ENCODE measurements around the gene POFUT2. TPM values are rescaled to one million over a fixed set of nuclear protein-coding genes. Genes with fewer than 3 reads are reported as not detected.

POFUT2 gene
- total RNA-seq, 8 experiments from 2014 or later, result 17.3 to 40.8 (median 25.6) TPM

DNA sequence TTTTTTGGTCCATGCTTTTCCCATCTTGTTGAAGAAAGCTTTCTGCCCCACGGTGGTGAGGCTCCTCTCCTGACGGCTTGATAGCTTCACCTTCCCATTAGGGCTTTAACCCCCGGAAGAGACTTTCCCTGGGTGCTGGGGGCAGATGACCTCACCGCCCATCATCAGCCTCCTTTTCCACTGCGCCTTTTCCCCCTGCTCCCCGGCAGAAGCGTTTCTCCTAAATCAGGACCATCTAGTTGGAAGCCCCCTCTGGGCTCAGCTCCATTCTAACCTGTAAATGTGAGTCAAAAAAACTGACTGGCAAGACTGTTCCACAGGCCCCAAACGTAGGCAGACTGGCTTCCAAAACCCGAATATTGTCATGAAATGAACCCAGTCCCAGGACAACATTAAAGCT is 6.7 kb downstream of the POFUT2 start:
- Histone ChIP-seq H3K27ac (no peak overlapping the region), H3K4me1 (replicated peaks in 1 of 2) (peaks cover 0 to under 1% of the 10 kb centered on the region in 2 donors), H3K4me3 (no peak overlapping the region)
- in situ Hi-C loops (cut with MboI; ENCODE audit: low pct_unique_long_range_greater_than_20kb in 2 of 9, low sequenced_read_pairs in 9 of 9, unreplicated experiment in 9 of 9), result loop anchor here in 3 of 9 experiments (25.0 kb wide), 2 partner anchors 156 to 319 kb away; no protein-coding TSS in a partner anchor
- no peak for ATAC-seq (replicated peaks in 6 of 8)
- 81 to 100% (median 86%) methylated on average over 1 to 8 of the region's 9 CpGs; no CpG with 5 or more reads in 3 of the 10 experiments for WGBS, 10 experiments

DNA sequence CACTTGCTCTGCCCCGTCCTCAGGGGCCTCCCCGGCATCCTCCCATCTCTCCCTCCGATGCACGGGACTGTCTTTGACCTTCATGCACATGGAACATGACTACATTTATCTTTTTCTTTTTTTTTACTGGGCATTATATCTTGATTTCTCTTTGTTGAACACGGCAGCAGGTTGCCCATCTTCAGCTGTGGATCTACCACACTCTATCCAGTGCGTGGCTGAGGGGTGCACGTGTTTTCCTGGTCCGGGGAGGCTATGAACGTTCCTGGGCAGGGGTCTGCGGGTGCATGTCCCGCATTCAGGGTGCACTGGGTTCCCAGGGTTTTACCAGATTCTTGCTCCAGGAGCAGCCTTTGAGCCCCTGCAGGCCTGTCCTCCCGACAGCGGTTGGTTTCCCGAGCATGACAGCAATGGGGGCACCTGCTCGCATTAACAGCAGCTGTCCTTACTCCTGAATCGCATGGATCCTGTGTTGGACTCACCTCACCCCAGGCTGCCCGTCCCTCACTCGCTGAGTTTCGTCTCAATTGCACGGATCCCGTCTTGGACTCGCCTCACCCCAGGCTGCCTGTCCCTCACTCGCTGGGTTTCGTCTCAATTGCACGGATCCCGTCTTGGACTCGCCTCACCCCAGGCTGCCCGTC is 7.4 kb downstream of the POFUT2 start:
- H3K4me1 ChIP-seq (replicated peaks in 1 of 2), result no peaks in the 10 kb centered on the region
- in situ Hi-C loops (cut with MboI; ENCODE audit: low pct_unique_long_range_greater_than_20kb in 2 of 9, low sequenced_read_pairs in 9 of 9, unreplicated experiment in 9 of 9), result loop anchor here in 3 of 9 experiments (25.0 kb wide), 2 partner anchors 157 to 318 kb away; no protein-coding TSS in a partner anchor
- peak in 3 of 8 experiments; percentile 5 to 23 (median 13) for ATAC-seq (replicated peaks in 6 of 8)

DNA sequence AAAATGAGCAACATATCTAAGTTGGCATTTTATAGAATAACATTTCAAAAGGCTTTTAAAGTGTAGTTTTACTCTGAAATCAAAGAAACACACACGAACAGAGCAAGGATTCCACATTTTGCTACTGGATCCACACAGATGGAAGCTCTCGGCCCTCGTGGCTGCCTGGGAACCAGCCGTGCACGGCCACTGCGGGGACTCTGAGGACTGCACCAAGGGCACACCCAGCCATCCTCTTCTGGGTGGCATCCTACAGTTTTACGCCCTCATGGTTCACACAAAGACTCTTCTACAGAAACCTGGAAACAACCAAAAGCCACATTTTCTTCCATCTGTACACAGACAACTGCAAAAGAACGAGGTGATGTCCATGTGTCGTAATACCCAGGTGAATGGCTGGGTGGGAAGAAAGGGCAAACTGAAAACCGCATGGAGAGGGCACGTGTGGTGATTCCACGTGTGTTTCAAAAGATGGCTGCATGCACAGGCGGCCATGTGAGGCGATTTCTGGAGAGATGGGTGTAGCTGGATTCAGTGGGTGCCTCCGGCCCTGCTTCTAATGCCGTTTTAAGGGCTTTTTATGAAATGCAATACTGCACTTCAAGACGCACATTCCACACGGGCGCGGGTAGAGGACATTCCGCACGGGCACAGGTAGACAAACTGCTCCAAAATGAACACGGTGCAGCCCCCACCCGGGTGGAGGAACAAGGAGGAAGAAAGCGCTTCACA is 8.1 kb downstream of the POFUT2 start:
- WGBS, 10 experiments, result 60 to 100% (median 92%) methylated on average over 3 to 17 of the region's 25 CpGs; no CpG with 5 or more reads in 1 of the 10 experiments
- H3K4me1 ChIP-seq (replicated peaks in 1 of 2), result no peaks in the 10 kb centered on the region
- no peak overlapping the region for H3K27ac ChIP-seq
- peak in 1 of 8 experiments; percentile 11 for ATAC-seq (replicated peaks in 6 of 8)
- H3K4me3 ChIP-seq, result no peak overlapping the region
- in situ Hi-C loops (cut with MboI; ENCODE audit: low pct_unique_long_range_greater_than_20kb in 2 of 9, low sequenced_read_pairs in 9 of 9, unreplicated experiment in 9 of 9), result loop anchor here in 3 of 9 experiments (25.0 kb wide), 2 partner anchors 158 to 317 kb away; no protein-coding TSS in a partner anchor

More for the DNA sequence above, 7.4 kb downstream of the POFUT2 start:
- no peak overlapping the region for H3K27ac ChIP-seq
- WGBS, 10 experiments, result 80 to 100% (median 96%) methylated on average over 1 to 23 of the region's 28 CpGs; no CpG with 5 or more reads in 2 of the 10 experiments
- no peak overlapping the region for H3K4me3 ChIP-seq

DNA sequence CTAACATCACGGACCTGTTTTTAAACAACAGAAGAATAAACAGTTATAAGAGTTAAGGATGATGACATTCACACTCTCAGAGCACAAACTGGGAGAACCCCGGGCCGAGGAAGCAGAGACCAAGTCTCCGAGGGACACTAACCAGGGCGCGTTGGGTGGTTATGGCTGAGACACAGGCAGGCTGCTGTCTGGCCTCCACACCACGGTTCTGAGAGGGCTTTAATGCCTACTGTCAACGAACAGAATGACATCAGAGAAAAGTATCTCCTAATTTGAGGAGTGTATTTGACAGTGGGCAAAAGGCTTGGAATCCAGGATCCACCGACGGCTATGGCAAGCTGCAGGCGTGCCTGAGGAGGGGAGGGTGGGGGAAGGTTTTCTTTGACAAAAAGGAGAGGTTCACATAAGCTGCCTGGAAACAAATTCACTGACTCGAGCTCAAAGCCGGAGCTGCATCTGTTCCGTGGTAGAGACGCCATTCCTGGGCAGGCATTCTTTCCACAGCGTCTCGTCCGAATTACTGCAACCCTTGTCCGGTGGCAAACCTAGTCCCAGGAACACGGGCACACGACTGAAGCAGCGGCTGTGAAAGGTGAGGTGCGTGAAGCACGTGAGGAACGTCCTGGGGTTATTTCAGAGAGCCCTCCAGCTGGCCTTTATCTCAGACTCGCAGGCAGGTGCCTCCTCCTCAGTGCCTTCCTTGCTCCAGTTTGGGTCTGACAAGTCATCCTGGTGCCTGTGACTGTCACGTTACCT is 9.4 kb downstream of the POFUT2 start:
- no peak overlapping the region for H3K4me3 ChIP-seq
- H3K27ac ChIP-seq, result no peak overlapping the region
- H3K4me1 ChIP-seq (replicated peaks in 1 of 2), result no peaks in the 10 kb centered on the region
- 53 to 100% (median 92%) methylated on average over 1 to 13 of the region's 27 CpGs; no CpG with 5 or more reads in 2 of the 10 experiments for WGBS, 10 experiments
- ATAC-seq (replicated peaks in 6 of 8), result no peak
- in situ Hi-C loops (cut with MboI; ENCODE audit: low pct_unique_long_range_greater_than_20kb in 2 of 9, low sequenced_read_pairs in 9 of 9, unreplicated experiment in 9 of 9), result loop anchor here in 3 of 9 experiments (25.0 kb wide), 2 partner anchors 159 to 316 kb away; no protein-coding TSS in a partner anchor

DNA sequence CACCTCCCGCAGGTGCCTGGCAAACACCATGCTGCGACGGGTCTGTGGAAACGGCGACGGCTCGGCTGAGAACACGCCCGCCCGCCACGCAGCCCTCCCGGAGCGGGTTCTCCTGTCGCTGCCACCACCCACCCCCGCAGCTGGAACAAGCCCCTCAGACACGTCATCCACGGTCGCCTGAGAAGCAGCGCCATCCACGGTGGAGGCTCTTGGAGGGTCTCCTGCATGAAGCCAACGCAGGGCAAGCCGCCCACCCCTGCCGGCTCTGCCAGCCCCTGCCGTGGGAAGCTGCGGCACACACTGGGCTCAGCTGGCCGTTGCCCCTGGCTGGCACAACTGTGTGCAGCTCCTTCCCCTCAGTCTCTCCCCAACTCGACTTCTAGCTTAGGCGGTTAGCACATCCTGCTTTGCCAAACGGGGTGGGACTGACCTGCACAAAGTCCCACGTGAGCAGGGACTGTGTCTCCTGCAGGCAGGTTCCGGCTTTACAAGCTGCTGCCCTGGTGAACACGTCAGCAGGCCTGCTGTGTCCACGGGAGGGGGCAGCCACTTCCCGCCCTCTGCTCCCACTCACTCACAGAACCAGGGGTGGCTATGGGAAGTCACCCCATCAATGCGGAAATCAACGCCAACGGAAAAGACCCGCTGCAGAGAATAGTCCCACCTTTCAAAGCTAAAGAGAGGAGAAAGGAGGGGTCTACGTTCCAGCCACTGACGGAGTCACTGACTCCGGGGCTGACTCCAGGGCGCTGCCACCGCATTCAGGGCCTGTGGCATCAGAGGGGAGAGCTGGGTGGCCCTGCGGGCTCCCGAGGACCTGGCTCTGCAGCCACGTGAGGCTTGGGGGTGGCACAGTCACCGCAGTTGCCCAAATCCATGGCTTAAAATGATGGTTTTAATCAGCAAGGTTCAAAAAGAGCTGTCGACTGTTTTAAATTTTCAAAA is 10.3 kb downstream of the POFUT2 start:
- Histone ChIP-seq H3K4me1 (replicated peaks in 1 of 2) (no peaks in the 10 kb centered on the region), H3K4me3 (no peak overlapping the region), H3K27ac (no peak overlapping the region)
- in situ Hi-C loops (cut with MboI; ENCODE audit: low pct_unique_long_range_greater_than_20kb in 2 of 9, low sequenced_read_pairs in 9 of 9, unreplicated experiment in 9 of 9), result loop anchor here in 3 of 9 experiments (25.0 kb wide), 2 partner anchors 160 to 315 kb away; no protein-coding TSS in a partner anchor
- peak in 1 of 8 experiments; percentile 18 for ATAC-seq (replicated peaks in 6 of 8)
- WGBS, 10 experiments, result 89 to 100% (median 96%) methylated on average over 3 to 11 of the region's 48 CpGs; no CpG with 5 or more reads in 3 of the 10 experiments

DNA sequence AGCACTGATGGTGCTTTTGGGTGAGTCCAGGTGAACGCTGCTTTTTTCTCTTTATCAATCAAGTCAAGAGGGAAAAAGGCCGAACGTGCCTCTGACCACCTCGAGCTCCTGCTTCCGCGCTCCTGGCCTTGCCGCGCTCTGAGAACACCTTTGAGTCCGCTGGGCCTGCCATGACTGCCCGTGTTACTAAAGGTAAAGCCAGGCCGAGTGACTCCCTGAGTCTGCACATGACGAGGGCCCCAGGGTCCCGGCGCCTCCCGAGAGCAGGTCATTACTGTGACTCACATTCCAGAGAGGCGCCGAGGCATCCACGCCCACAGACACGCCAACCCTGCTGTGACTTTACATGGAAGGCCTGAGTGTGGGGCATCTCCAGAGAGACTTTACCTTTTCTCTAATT is 11.1 kb downstream of the POFUT2 start:
- ATAC-seq (replicated peaks in 6 of 8), result no peak
- Histone ChIP-seq H3K4me3 (no peak overlapping the region), H3K27ac (no peak overlapping the region), H3K4me1 (replicated peaks in 1 of 2) (no peaks in the 10 kb centered on the region)
- in situ Hi-C loops (cut with MboI; ENCODE audit: low pct_unique_long_range_greater_than_20kb in 2 of 9, low sequenced_read_pairs in 9 of 9, unreplicated experiment in 9 of 9), result loop anchor here in 3 of 9 experiments (25.0 kb wide), 2 partner anchors 161 to 314 kb away; no protein-coding TSS in a partner anchor
- 93 to 100% (median 95%) methylated on average over 3 to 13 of the region's 19 CpGs; no CpG with 5 or more reads in 4 of the 10 experiments for WGBS, 10 experiments

DNA sequence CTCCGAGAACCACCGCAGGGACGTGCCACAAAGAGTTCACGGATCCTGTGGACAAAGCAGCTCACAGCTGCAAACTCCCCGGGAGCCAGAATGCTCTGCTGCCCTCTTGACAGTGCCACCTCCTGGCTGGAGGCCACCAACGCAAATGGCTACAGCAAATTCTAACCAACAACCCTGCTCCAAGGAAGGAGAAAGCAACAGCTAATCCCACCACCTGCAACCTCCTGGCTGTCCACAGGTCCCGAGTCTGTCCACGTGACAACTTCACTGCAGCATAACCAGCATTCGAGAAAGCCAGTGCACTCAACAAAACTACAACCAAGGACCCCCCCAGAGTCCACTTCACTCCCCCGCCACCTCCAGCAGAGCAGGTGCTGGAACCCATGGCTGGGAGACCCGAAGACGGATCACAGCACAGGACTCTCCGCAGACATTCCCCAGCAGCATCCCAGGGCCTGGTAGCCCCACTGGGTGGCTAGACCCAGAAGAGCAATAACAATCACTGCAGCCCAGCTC is 17.3 kb downstream of the POFUT2 start:
- Histone ChIP-seq H3K4me1 (replicated peaks in 1 of 2) (no peaks in the 10 kb centered on the region), H3K27ac (no peak overlapping the region), H3K4me3 (no peak overlapping the region)
- in situ Hi-C loops (cut with MboI; ENCODE audit: low pct_unique_long_range_greater_than_20kb in 2 of 9, low sequenced_read_pairs in 9 of 9, unreplicated experiment in 9 of 9), result no loop called here
- WGBS, 10 experiments, result 67 to 100% (median 96%) methylated on average over 1 to 13 of the region's 13 CpGs; no CpG with 5 or more reads in 3 of the 10 experiments
- peak in 2 of 8 experiments; percentile 29 to 31 for ATAC-seq (replicated peaks in 6 of 8)

DNA sequence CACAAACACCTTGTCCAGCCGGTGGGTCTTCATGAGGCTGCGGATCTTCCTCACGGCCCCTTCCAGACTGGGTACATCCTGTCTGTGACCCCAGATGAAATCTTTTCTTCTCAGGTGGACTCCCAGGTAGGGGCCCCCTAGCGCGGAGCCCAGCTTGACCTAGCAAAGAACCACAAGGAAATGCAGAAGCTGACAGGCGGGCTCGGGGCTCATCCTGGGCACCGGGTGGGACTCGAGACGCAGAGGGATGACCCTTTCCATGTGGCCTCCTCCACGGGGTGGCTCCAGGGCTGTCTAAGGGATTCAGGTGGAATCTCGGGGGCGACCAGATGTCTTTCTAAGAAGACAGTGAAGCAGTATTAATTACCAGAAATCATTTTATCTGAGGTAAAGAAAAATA is 17.8 kb downstream of the POFUT2 start:
- in situ Hi-C loops (cut with MboI; ENCODE audit: low pct_unique_long_range_greater_than_20kb in 2 of 9, low sequenced_read_pairs in 9 of 9, unreplicated experiment in 9 of 9), result no loop called here
- H3K27ac ChIP-seq, result no peak overlapping the region
- H3K4me1 ChIP-seq (replicated peaks in 1 of 2), result no peaks in the 10 kb centered on the region
- WGBS, 10 experiments, result 90 to 100% (median 94%) methylated on average over 2 to 10 of the region's 13 CpGs; no CpG with 5 or more reads in 3 of the 10 experiments
- H3K4me3 ChIP-seq, result no peak overlapping the region
- no peak for ATAC-seq (replicated peaks in 6 of 8)

DNA sequence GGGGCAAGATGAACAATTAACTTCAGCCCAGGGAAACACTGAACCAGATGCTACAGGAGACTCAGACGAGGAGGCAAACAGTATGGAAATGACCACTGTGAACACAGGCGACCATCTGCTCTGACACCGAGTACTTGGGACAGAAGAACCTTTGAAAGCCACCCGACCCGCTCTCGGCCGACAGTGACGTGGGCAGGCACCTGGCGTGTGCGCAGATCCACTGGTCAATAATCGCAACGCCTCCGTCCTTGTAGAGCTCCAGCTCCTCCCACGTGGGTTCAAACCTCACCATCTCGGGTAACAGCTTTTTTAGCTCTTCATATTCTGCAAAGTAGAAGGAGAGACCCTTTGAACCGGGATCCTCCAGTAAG is 20.3 kb downstream of the POFUT2 start:
- 60 to 95% (median 82%) methylated on average over 1 to 16 of the region's 16 CpGs; no CpG with 5 or more reads in 2 of the 10 experiments for WGBS, 10 experiments
- no peak overlapping the region for H3K27ac ChIP-seq

DNA sequence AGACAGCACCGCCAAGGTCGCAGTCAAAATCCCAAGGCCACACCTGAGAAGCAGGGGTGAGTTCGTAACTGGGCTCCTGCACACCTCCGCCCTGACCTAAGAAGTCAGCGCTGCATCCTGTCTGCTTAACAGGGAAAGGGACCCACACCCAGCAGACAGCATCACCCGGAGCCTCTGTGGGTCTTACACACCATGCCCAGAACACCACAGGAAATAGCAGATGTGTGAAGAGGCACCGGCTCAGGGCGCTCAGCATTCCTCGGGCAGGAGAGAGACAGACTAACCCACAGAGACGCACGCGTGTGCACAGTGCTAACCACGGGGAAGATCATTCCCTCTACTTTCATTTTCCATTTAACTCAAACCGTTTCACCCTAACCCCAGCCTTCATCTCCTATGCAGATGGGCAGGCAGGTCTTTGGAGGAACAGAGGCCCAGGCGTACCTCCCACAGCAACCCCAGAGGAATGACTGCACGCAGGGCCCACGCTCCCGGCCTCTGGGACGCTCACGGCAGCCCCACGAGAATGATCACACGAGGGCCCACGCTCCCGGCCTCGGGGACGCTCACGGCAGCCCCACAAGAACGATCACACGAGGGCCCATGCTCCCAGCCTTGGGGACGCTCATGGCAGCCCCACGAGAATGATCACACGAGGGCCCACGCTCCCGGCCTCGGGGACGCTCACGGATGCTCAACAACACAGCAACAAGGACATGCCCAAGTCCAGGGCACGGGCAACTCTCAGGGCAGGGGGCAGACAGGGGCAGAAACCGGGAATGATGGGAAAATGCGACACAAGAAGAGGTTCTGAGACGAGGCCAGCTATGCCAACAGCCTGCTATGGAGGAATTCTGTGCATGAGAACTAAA is 20.9 kb downstream of the POFUT2 start:
- in situ Hi-C loops (cut with MboI; ENCODE audit: low pct_unique_long_range_greater_than_20kb in 2 of 9, low sequenced_read_pairs in 9 of 9, unreplicated experiment in 9 of 9), result no loop called here
- 81 to 100% (median 95%) methylated on average over 1 to 25 of the region's 41 CpGs; no CpG with 5 or more reads in 5 of the 10 experiments for WGBS, 10 experiments
- H3K4me1 ChIP-seq (replicated peaks in 1 of 2), result no peaks in the 10 kb centered on the region

More for the DNA sequence above, 20.3 kb downstream of the POFUT2 start:
- H3K4me3 ChIP-seq, result no peak overlapping the region
- no peak for ATAC-seq (replicated peaks in 6 of 8)
- in situ Hi-C loops (cut with MboI; ENCODE audit: low pct_unique_long_range_greater_than_20kb in 2 of 9, low sequenced_read_pairs in 9 of 9, unreplicated experiment in 9 of 9), result no loop called here
- H3K4me1 ChIP-seq (replicated peaks in 1 of 2), result no peaks in the 10 kb centered on the region

More for the DNA sequence above, 20.9 kb downstream of the POFUT2 start:
- ATAC-seq (replicated peaks in 6 of 8), result peak in 3 of 8 experiments; percentile 5 to 18 (median 14)
- Histone ChIP-seq H3K27ac (no peak overlapping the region), H3K4me3 (no peak overlapping the region)

Data from motor neuron (in vitro differentiated cells).